ENCODE results near the gene C20orf141.
"Not testable (repeated sequence)": the region's sequence is repeated elsewhere in the genome, so short reads cannot be mapped to it uniquely, and the experiment has no call there.

The C20orf141 gene

GRCh38 chr20:2820896-2821869 is 6.4 kb downstream of the C20orf141 start:
- no peak for DNase-seq (ENCODE audit: low spot score)

GRCh38 chr20:2822073-2822472 is 7.3 kb downstream of the C20orf141 start:
- DNase-seq (ENCODE audit: low spot score): no peak

- no peak for DNase-seq (ENCODE audit: low spot score)
These were observed 11.0 kb downstream of the C20orf141 start for GRCh38 chr20:2825761-2826160.

GRCh38 chr20:2826655-2827054 is 11.9 kb downstream of the C20orf141 start:
- DNase-seq (ENCODE audit: low spot score): no peak

- no peak for DNase-seq (ENCODE audit: low spot score)
These were observed 14.6 kb downstream of the C20orf141 start for GRCh38 chr20:2829376-2829775.

- not testable (repeated sequence) for DNase-seq (ENCODE audit: low spot score)
These were observed 16.4 kb downstream of the C20orf141 start for GRCh38 chr20:2831206-2831605.

- DNase-seq (ENCODE audit: low spot score): no peak
These were observed 19.0 kb downstream of the C20orf141 start for GRCh38 chr20:2833761-2834160.

GRCh38 chr20:2834401-2835110 is 19.8 kb downstream of the C20orf141 start:
- no peak for DNase-seq (ENCODE audit: low spot score)

- no peak for DNase-seq (ENCODE audit: low spot score)
These were observed 20.6 kb downstream of the C20orf141 start for GRCh38 chr20:2835331-2835796.

- no peak for DNase-seq (ENCODE audit: low spot score)
These were observed 21.2 kb downstream of the C20orf141 start for GRCh38 chr20:2836035-2836434.

GRCh38 chr20:2837221-2837960 is 22.6 kb downstream of the C20orf141 start:
- no peak for DNase-seq (ENCODE audit: low spot score)

- no peak for DNase-seq (ENCODE audit: low spot score)
These were observed 23.5 kb downstream of the C20orf141 start for GRCh38 chr20:2838170-2838797.

- DNase-seq (ENCODE audit: low spot score): no peak
These were observed 24.3 kb downstream of the C20orf141 start for GRCh38 chr20:2838847-2839671.

- no peak for DNase-seq (ENCODE audit: low spot score)
These were observed 24.9 kb downstream of the C20orf141 start for GRCh38 chr20:2839732-2840137.

GRCh38 chr20:2840138-2840966 is 25.6 kb downstream of the C20orf141 start, which contains the start of the genes PCED1A and VPS16:
PCED1A (minus strand) TSS chr20:2840655; CDS start chr20:2839912, 743 bp downstream.
VPS16 (plus strand) TSS chr20:2840745; CDS start chr20:2840775, 30 bp downstream.
- DNase-seq (ENCODE audit: low spot score): peak; percentile 89

- peak; percentile 29 for DNase-seq (ENCODE audit: low spot score)
These were observed 26.3 kb downstream of the C20orf141 start for GRCh38 chr20:2840967-2841531.

- no peak for DNase-seq (ENCODE audit: low spot score)
These were observed 30.8 kb downstream of the C20orf141 start for GRCh38 chr20:2845607-2846006.

- DNase-seq (ENCODE audit: low spot score): no peak
These were observed 31.9 kb downstream of the C20orf141 start for GRCh38 chr20:2846698-2847097.

- DNase-seq (ENCODE audit: low spot score): no peak
These were observed 33.0 kb downstream of the C20orf141 start for GRCh38 chr20:2847802-2848201.

All from Ammon's horn (tissue), 1 donor.